HG03175 (cell line): ENCODE data around the gene TCIRG1.

ENCODE experiments used
- ATAC-seq: cut with Tn5 transposase; IDR thresholded peaks from one replicate; pipeline ENCODE4 v1.9.1; 2021; ENCODE audit warnings: mild to moderate bottlenecking, moderate library complexity; ENCODE audit not compliant: unreplicated experiment

The TCIRG1 gene

DNA sequence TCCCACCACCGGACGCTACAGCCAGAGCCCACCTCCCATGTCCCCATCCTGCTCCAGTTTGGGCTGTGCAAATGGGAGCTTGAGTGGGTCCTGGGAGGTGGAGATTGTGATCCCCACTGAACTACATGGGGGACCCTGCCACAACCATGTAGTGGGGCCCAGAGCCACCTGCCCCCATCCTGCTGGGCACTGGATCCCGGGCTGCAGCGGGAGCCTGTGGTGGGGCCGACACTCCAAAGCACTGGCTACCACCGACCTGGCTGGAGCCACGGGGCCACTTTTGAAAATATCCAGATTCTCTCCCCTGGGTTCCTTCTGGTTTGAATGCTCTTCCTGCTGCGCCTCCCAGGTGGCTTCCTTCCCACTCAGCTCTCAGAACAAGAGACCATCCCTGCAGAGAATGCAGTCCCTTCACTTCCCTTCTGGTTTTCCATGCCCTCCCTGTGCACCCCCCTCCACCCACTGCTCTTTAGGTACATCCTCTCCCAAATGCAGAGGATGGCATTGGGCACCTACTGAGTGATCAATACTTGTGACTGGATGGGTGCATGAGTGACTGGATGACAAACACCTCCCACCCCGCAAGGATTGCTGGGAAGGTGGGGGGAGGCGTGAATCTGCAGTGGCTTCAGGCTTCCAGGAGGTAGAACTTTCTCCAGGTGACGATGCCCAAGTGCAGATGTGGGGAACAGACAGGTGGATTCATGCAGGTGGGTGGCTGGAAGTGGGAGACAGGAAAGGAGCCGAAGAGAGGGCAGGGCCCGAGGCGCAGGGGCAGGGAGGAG, 34.1 kb upstream of the TCIRG1 start:
- no peak for ATAC-seq

DNA sequence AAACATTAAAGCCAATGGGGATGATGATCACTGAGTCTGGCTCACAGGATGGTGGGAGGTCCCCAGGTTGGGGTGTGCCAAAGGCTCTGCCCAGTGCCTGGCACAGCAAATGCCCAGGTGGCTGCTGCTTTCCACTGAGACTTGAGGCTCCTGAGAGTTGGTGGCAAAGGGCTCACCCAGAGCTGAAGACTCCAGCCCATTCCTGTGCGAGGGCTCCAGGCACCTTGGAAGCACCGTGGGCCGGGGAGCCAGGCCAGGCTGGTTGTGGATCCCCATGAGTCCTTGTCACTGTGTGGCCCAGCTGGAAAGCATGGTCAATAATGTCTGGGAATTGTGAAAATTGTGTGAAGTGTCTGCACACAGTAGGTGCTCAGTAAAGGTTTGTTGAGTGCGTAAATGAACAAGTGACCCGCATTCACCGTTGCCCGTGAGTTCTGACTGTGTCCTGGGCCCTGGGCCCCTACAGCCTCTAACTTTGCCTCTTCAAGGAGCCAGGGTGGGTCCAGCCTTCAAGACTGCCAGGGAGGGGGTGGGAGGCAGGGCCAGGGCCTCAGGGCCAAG, 32.1 kb upstream of the TCIRG1 start:
- ATAC-seq, result no peak

DNA sequence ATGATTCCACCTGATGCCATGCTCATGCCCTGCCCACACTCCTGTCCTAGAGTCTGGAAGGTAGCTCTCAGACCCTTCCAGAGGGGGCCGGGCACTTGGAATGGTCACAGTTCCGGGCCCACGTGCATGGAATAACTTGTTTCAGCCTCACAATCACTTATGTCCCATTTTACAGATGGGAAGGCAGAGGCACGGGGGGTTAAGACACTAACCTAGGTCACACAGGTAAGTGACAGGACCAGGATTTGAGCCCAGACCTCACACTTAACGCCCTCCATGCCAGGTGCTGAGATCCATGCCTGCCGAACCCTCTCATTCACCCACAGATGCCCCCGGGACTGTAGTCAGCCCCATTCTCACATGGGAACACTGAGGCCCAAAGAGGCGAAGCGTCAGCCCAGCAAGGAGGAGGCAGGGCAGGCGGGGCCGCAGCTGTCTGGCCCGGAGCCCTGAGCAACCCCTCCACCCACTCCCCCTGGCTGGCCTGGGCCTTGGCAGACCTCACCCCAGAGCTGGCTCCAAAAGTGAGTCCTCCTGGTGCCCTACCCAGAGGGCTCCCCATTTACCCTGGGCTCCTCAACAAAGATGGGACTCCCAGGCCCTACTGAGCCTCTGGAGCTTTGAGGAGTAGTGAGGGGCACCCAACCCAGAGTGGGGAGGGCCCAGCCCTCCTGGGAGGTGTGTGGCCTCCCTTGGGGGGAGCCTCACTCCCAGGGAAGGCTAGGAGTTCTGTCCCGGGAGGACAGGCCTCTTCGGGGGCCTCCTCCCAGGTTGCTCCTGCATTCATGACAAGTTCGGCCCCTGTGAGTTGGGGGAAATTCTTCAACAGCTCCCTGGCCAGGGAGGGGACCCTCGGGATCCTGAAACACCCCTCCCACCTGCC, 31.1 kb upstream of the TCIRG1 start:
- ATAC-seq, result no peak

GRCh38 chr11:68008381-68009337, 30.2 kb upstream of the TCIRG1 start:
- ATAC-seq, result no peak

DNA sequence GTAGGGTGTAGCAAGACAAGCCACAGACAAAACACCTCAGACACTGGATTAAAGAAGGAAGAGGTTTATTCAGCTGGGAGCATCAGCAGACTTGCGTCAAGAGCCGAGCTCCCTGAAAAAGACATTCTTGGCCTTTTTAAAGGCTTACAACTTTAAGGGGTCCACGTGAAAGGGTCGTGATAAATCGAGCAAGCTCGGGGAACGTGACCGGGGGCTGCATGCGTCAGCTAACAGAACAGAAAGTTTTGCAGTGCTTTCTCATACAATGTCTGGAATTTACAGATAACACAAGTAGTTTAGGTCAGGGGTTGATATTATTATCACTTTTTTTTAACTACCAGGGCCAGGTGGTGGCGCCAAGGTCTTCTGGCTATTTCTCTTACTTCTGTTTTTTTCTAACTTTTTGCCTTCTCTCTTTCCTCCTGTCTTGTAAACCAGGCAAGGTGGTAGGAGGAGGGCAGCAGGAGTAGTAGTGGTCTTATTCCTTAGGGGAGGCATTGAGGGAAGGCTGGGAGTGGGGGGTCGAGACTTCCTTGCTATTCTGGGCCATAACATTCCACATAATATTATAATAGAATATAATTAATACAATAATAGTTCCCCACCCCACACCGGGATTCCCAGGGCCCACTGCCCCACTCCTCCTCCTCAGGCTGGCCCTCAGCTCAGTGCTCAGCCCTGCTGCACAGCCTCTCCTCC, 29.3 kb upstream of the TCIRG1 start:
- no peak for ATAC-seq

- no peak for ATAC-seq
These were observed 28.5 kb upstream of the TCIRG1 start, which contains the start of gene ALDH3B1 for GRCh38 chr11:68010090-68011041. Gene ALDH3B1, plus strand, starts transcription at chr11:68010327. Its CDS starts 4,971 bp downstream, at chr11:68015298.

DNA sequence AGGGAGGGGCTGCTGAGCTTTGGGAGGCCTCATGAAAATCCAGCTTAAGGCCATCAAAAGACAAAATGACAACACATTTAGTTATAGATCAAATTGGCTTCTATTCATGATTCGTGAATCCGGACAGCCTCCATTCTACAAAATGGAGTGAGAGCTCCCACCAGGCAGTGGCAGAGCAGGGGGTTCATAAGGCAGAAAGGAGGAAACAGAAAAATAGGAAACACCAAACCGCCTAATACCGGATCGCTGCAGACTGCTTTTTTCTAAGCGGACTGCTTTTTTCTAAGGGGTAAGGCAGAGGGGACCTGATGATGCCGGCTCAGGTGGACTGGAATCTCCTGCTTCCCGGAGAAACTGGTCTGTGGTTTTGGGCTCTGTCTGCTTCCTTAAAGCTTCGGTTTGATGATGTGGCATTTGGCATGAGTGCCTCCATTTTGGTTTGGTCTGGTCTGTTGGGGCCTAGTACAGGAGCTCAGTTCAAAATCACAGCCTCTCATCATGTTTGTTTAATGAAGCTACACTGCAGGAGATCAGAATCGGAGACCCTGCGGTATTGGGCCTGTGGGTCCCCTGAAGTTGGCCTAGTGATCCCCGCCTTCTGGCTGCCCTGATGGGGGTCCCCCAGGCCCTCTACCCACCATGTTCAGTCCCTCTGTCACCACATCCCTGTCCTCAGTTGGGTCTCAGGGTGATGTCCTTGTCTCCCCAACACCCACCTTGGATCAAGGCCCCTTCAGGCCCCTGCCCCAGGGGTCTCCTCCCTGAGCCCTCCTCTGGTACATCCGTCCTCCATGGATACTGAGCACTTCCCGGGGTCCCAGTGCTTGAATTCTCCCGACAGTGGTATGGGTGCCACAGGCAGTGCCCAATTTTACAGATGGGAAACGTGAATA, 27.5 kb upstream of the TCIRG1 start:
- no peak for ATAC-seq

DNA sequence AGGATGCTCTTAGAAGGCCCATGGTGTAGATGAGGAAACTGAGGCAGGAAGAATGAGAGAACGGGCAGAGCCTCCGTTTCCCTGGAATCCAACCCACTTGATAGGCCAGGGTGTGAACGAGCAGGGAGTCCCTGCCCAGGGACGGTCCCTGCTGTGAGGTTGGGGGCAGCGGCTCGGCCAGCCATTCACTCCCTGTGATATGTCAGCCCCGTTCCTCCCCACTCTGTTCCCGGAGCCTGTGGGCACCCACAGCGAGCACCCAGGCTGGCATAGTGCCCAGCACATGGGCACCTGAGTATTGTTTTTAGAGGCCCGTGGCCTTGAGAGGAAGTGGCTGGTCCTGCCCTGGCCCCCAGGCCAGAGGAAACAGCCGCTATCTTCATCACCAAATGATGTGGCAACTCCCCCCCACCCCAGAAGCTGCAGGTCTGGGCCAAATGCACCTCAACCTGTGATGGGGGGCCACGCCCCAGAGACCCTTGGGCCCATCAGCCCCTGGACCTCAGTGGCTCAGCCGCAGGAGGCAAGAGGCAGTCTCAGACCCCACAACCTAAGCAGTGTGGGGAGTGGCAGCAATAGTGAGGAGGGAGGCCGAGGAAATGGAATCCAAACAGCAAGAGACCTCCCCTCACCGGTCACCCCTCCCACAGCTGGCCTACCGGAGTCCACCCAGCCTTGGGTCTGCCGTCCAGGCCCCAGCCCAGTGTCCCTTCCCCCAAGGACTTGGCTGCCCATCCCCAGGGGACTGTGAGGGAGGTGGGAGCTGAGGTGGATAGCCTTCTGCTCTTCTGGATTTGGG, 26.6 kb upstream of the TCIRG1 start:
- no peak for ATAC-seq

DNA sequence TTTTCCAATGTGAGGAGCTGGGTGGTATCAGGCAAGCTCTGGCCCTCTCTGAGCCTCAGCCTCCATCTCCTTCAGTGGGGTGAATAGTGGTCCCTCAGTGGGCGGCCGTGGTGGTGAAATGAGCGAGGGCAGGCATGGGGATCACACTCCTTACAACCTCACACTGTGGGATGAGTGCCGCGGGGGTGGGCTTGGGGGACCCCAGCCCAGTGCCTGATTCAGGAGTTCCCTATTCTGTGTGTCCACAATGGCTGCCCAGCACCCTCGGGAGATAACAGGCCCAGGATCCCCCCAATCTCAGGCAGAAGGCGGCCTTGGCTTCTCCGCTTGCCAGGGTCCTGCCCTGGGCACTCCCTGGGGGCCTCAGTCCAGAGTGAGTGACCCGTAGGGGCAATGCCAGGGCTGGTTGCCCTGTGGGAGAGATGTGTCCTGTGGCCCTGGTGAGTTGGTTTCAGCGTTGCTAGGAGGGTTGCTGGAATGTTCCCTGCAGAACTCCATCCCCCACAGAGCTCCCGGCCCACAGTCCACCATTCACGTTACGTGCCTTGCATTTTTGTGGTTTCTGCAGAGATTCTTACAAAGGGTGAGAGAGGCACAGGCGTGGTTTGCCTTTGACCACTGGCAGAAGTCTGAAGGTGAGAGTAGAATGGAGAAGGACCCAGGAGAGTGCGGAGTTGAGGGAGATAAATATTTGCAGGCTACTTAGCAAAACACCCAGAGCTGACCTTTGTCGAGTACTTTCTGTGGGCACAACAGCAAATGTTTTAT, 25.8 kb upstream of the TCIRG1 start:
- no peak for ATAC-seq

DNA sequence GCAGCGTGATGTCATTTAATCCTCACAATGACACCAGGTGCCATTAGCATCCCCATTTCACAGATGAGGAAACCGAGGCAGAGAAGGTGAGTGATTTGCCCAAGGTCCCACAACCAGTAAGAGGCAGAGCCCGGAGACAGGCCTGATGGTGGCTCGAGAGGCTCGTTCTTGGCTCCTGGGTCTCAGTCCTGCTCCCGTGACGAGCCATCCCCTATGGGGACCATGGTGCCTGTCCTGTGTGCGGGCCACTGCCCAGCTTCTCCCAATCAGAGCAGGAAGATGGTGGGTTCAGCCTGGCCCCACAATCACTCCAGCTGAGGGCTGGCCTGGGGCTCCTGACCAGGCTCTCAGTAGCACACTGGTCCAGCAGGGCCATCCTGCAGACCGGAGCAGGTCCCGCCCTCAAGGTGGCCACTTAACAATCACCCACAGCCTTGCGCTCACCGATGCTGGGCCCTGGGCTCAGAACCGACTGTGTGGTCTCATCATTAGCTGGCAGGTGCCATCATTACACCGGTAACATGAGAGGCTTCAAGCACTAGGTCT, 25.1 kb upstream of the TCIRG1 start:
- ATAC-seq, result no peak

DNA sequence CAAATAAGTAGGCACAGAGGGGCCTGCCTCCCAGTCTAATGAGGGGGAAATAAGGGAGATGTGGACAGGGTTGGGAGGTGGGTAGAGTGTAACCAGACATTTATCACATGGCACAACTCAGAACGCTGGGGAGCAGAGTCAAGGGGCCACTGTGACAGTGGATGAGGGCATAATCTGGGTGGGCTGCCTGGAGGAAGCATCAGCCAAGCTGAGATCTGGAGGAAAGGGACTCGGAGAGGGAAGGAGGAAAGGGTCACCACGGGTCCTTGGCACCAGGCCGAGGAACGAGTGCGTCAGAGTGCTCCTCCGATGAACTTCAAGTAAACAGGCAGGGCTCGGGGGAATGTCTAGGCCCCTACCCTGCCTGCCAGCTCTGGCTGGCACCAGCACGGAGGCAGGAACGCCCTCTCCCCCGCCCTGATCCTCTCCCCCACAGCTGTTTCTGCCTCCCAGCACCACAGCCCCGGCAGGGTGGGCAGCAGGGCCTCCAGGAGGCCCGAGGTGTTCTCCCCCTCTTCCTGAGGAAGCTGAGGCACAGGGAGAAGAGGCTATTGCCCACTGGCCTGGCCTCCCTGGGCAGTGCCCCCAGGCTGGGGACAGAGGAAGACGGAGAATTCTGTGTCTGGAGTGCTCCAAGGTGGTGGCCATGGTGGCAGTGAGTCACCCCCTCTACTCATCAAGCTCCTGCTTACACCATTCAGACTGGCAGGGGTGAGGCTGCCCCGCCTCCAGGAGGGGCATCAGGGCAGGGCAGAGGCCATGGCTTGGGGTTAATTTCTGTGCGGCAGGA, 24.5 kb upstream of the TCIRG1 start:
- no peak for ATAC-seq

- no peak for ATAC-seq
These were observed 23.8 kb upstream of the TCIRG1 start for GRCh38 chr11:68014947-68015447.

DNA sequence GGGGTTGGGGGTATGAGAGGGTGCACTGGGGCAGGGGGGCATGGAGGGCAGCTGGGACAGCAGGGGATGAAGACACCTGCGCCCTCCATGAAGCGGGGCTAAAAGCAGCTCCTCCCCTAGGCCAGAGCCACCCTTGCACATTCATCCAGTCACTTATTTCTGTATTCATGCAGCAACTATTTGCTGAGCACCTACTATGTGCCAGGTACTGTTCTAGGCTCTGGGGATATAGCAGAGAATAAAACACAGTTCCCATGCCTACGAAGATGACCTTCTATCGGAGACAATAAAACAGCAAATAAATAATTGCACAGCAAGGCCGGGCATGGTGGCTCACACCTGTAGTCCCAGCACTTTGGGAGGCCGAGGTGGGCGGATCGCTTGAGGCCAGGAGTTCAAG, 23.4 kb upstream of the TCIRG1 start:
- no peak for ATAC-seq

- no peak for ATAC-seq
These were observed 22.5 kb upstream of the TCIRG1 start for GRCh38 chr11:68016161-68016903.
